ENCODE results near the gene KSR1.
"Not testable (repeated sequence)": the region's sequence is repeated elsewhere in the genome, so short reads cannot be mapped to it uniquely, and the experiment has no call there.

GRCh38 chr17:27412158-27412557, 44.1 kb upstream of the KSR1 start:
- TF ChIP-seq EZH2 (IDR thresholded peaks at IDR 0.05; ENCODE audit: insufficient read depth, low read length); CTCF (IDR thresholded peaks at IDR 0.05; ENCODE audit: insufficient read depth, low read depth, low read length): not testable (repeated sequence)
